ENCODE data around the gene SEPTIN8.
"Not testable (repeated sequence)": the region's sequence is repeated elsewhere in the genome, so short reads cannot be mapped to it uniquely, and the experiment has no call there.

Gene SEPTIN8

GRCh38 chr5:132813599-132814502 lies 36.8 kb upstream of the SEPTIN8 start:
- in situ Hi-C loops (cut with MboI; ENCODE audit: low pct_unique_long_range_greater_than_20kb, low sequenced_read_pairs) = no loop called here
- DNase-seq = no peak

- DNase-seq = peak; percentile 19
Observed at GRCh38 chr5:132812781-132813598, 36.0 kb upstream of the SEPTIN8 start, which contains the start of gene SOWAHA. TSS of gene SOWAHA (plus strand) at chr5:132813302. CDS start at chr5:132813622, 320 bp downstream.

GRCh38 chr5:132812123-132812765 lies 35.2 kb upstream of the SEPTIN8 start:
- in situ Hi-C loops (cut with MboI; ENCODE audit: low pct_unique_long_range_greater_than_20kb, low sequenced_read_pairs) = no loop called here
- peak; percentile 30 for DNase-seq

More at GRCh38 chr5:132812781-132813598, 36.0 kb upstream of the SEPTIN8 start, which contains the start of gene SOWAHA:
- in situ Hi-C loops (cut with MboI; ENCODE audit: low pct_unique_long_range_greater_than_20kb, low sequenced_read_pairs) = no loop called here

GRCh38 chr5:132810605-132811004 lies 33.6 kb upstream of the SEPTIN8 start:
- in situ Hi-C loops (cut with MboI; ENCODE audit: low pct_unique_long_range_greater_than_20kb, low sequenced_read_pairs) = no loop called here

GRCh38 chr5:132808866-132809265 lies 31.8 kb upstream of the SEPTIN8 start:
- no peak for DNase-seq
- in situ Hi-C loops (cut with MboI; ENCODE audit: low pct_unique_long_range_greater_than_20kb, low sequenced_read_pairs) = no loop called here

More at GRCh38 chr5:132810605-132811004, 33.6 kb upstream of the SEPTIN8 start:
- no peak for DNase-seq

GRCh38 chr5:132808448-132808847 lies 31.4 kb upstream of the SEPTIN8 start:
- in situ Hi-C loops (cut with MboI; ENCODE audit: low pct_unique_long_range_greater_than_20kb, low sequenced_read_pairs) = no loop called here
- no peak for DNase-seq

GRCh38 chr5:132807163-132807838 lies 30.3 kb upstream of the SEPTIN8 start:
- in situ Hi-C loops (cut with MboI; ENCODE audit: low pct_unique_long_range_greater_than_20kb, low sequenced_read_pairs) = no loop called here
- peak; percentile 68 for DNase-seq

- DNase-seq; in situ Hi-C loops (cut with MboI; ENCODE audit: low pct_unique_long_range_greater_than_20kb, low sequenced_read_pairs): not testable (repeated sequence)
Observed at GRCh38 chr5:132806804-132807162, 29.7 kb upstream of the SEPTIN8 start.

- in situ Hi-C loops (cut with MboI; ENCODE audit: low pct_unique_long_range_greater_than_20kb, low sequenced_read_pairs); DNase-seq: not testable (repeated sequence)
Observed at GRCh38 chr5:132805872-132806271, 28.8 kb upstream of the SEPTIN8 start.

GRCh38 chr5:132804219-132804618 lies 27.2 kb upstream of the SEPTIN8 start:
- in situ Hi-C loops (cut with MboI; ENCODE audit: low pct_unique_long_range_greater_than_20kb, low sequenced_read_pairs); DNase-seq: not testable (repeated sequence)

GRCh38 chr5:132802685-132803066 lies 25.6 kb upstream of the SEPTIN8 start:
- DNase-seq; in situ Hi-C loops (cut with MboI; ENCODE audit: low pct_unique_long_range_greater_than_20kb, low sequenced_read_pairs): not testable (repeated sequence)

GRCh38 chr5:132802044-132802684 lies 25.1 kb upstream of the SEPTIN8 start:
- in situ Hi-C loops (cut with MboI; ENCODE audit: low pct_unique_long_range_greater_than_20kb, low sequenced_read_pairs) = no loop called here

GRCh38 chr5:132800545-132800944 lies 23.5 kb upstream of the SEPTIN8 start:
- in situ Hi-C loops (cut with MboI; ENCODE audit: low pct_unique_long_range_greater_than_20kb, low sequenced_read_pairs) = no loop called here
- DNase-seq = no peak

More at GRCh38 chr5:132802044-132802684, 25.1 kb upstream of the SEPTIN8 start:
- no peak for DNase-seq

GRCh38 chr5:132799392-132799791 lies 22.4 kb upstream of the SEPTIN8 start:
- no peak for DNase-seq
- in situ Hi-C loops (cut with MboI; ENCODE audit: low pct_unique_long_range_greater_than_20kb, low sequenced_read_pairs) = no loop called here

- in situ Hi-C loops (cut with MboI; ENCODE audit: low pct_unique_long_range_greater_than_20kb, low sequenced_read_pairs) = no loop called here
- no peak for DNase-seq
Observed at GRCh38 chr5:132797651-132798050, 20.6 kb upstream of the SEPTIN8 start.

GRCh38 chr5:132791026-132791425 lies 14.0 kb upstream of the SEPTIN8 start:
- in situ Hi-C loops (cut with MboI; ENCODE audit: low pct_unique_long_range_greater_than_20kb, low sequenced_read_pairs) = no loop called here
- DNase-seq = no peak

GRCh38 chr5:132790201-132790865 lies 13.3 kb upstream of the SEPTIN8 start:
- in situ Hi-C loops (cut with MboI; ENCODE audit: low pct_unique_long_range_greater_than_20kb, low sequenced_read_pairs) = no loop called here
- DNase-seq = no peak

Data from KBM-7 (cell line).